ENCODE data around the gene DKKL1.

DNA sequence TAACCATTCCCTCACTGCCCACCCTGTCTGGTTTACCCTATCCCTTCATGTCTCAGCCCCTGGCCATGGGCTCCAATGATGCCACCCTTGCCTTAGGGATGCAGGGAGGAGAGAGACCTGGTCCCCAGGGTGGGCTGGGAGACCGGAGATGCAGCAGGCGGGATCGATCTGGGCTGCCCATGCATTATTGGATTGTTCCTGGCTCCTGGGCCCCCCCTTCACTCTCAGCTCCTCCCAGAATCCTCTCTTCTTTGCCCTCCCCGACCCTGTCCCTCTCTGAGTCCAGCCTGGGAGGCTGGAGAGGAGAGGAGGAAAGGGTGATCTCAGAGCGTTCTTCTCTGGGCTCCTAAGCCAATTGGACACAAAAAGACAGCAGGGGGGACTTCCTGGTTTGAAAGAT lies 30.2 kb downstream of the DKKL1 start:
- TF ChIP-seq ZNF274 (IDR thresholded peaks at IDR 0.05; ENCODE audit: low read depth, low read length) (no peak), SUZ12 (IDR thresholded peaks at IDR 0.05; ENCODE audit: extremely low read depth, insufficient read depth, insufficient read length) (no peak)
